Epithelial cell of umbilical artery (primary cell): ENCODE data around the gene ZNF230. TPM values are rescaled to one million over a fixed set of nuclear protein-coding genes. Genes with fewer than 3 reads are reported as not detected.

Experiments
- total RNA-seq: library from RNA; depleted of rRNA; stranded (reverse); fragments of >200 nt; gene quantifications from 2 replicates; pipeline ENCODE4 v1.2.3, GENCODE V29; 2014

The ZNF230 gene
- 2.9 and 5.3 TPM in 2 replicates for total RNA-seq

DNA sequence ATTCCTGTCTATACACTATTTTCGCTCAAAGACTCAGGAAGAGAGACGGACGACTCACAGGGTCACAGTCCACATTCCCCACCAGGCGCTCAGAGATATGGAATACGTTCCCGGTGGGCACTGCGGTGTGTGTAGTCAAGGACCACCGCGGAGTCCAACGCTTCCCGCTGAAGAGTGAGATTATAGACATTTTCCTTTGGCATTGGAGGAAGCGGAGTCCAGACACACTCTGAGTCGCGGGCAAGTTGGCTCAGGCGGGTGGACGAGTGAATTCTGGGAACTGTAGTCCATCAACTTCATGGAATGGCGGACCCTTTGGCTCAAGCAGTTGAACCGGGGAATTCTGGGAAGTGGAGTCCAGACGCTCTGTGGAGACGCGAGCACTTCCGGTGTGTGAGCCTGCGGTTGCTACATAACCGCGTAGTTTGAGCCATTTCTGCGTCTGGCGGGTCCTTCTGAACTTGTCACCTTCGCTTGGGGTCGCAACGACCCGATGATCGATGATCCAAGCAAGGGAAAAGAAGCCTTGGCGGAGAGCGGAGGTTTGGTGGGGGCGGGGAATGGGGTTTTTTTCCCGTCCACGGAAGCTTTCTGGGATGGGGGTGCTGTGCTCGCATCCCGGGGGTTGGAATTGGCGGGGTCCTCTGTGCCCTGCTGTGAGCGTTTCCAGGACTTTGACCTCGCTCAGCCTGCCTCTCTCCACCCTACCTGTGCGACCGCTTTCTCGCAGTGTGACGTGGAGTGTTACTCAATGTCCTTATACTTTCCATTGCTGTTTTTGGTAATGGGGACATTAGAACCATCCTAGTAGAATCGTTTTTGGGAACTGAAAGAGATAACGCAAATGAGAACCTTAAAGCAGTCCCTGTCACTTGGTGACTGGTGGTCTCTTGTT is at the start of gene ZNF230:
TSS of gene ZNF230 (plus strand) at position 392 of the 895 bp plus-strand sequence. CDS start 4,122 bp downstream, outside the sequence.

GRCh38 chr19:43983912-43984686 is 18.7 kb upstream of the ZNF230 start, which contains the start of gene ZNF155:
Gene ZNF155, plus strand, starts transcription at chr19:43984188. Its CDS starts 4,356 bp downstream, at chr19:43988544.

DNA sequence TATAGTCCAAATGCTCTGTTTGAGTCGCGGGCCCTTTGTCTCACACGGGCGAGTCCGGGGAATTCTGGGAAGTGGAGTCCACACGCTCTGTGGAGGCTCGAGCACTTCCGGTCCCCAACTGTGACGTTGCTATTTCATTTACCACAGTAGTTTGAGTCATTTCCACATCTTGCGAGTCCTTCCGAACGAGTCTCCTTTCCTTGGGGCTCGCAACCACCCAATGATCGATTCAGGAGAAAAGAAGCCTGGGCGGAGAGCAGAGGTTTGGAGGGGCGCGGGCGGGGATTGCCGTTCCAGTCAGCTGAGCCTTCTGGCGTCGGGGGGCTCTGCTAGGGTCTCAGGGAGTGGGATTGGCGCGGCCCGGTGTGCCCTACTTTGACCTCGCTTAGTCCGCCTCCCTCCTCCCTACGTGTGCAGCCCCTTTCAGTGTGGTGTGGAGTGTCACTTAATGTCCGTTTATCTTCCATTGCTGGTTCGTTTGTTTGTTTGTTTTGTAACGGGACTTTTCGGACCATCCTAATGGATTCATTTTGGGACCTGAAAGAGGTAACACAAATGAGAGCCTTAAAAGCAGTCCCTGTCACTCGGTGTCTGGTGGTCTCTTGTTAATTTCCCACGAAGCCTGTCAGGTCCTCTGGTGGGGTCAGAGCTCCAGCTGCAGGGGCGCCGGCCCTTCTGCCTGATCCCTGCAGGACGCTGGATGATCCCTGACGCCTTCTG is 22.6 kb downstream of the ZNF230 start, which contains the start of gene ZNF222:
TSS of gene ZNF222 (plus strand) at position 163 of the 720 bp plus-strand sequence. CDS start at position 221, 58 bp downstream.

DNA sequence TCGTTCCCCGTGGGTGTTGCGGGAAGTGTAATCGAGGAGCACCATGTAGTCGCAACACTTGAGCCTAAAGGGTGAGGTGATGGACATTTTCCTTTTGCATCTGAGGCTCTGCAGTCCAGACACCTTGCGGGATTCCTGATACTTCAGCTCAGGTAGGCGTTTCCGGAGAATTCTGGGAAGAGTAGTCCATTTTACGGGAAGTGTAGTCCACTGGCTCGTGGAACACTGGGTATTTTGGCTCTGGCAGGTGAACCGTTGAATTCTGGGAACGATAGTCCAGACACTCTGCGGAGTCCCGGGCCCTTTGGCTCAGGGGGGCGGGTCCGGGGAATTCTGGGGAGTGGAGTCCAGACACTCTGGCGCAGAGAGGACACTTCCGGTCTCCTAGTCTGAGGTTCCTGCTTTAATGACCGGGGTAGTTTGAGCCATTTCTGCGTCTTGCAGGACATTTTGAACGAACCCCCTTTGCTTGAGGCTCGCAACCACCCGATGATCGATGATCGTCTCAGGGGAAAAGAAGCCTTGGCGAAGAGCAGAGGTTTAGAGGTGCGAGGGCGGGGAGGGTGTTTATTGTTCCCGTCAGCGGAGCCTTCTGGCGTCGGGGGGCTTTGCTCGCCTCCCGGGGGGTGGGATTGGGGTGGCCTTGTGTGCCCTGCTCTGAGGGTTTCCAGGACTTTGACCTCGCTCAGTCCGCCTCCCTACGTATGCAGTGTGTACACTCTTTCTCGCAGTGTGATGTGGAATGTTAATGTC is 49.1 kb downstream of the ZNF230 start, which contains the start of gene ZNF223:
TSS of gene ZNF223 (plus strand) at position 387 of the 753 bp plus-strand sequence. CDS start 3,141 bp downstream, outside the sequence.

Other genes starting within 250 kb of the ZNF230 start
- 3.2 and 6.1 TPM in 2 replicates for gene SMG9, start 248.0 kb upstream of the ZNF230 start, total RNA-seq
- 0.46 and 0.65 TPM in 2 replicates for gene KCNN4, start 222.0 kb upstream of the ZNF230 start, total RNA-seq
- 0.32 and 0.46 TPM in 2 replicates for gene LYPD5, start 200.5 kb upstream of the ZNF230 start, total RNA-seq
- gene ZNF283, start 175.6 kb upstream of the ZNF230 start, total RNA-seq, result 6.8 and 10.6 TPM in 2 replicates
- gene ZNF404, start 119.0 kb upstream of the ZNF230 start, total RNA-seq, result 0.97 and 2.1 TPM in 2 replicates
- 12.3 and 14.6 TPM in 2 replicates for gene ZNF45, start 67.7 kb upstream of the ZNF230 start, total RNA-seq
- gene ZNF221, start 51.7 kb upstream of the ZNF230 start, total RNA-seq, result 3.2 and 10.6 TPM in 2 replicates
- gene ZNF155, start 18.8 kb upstream of the ZNF230 start, total RNA-seq, result 8.1 and 8.4 TPM in 2 replicates
- 5.5 and 5.8 TPM in 2 replicates for gene ZNF222, start 22.4 kb downstream of the ZNF230 start, total RNA-seq
- 7.1 and 9.6 TPM in 2 replicates for gene ZNF223, start 49.1 kb downstream of the ZNF230 start, total RNA-seq
- gene ZNF284, start 69.2 kb downstream of the ZNF230 start, total RNA-seq, result 2.3 and 3.0 TPM in 2 replicates
- gene ZNF224, start 91.4 kb downstream of the ZNF230 start, total RNA-seq, result 16.9 and 38.9 TPM in 2 replicates
- 4.5 and 7.6 TPM in 2 replicates for gene ZNF225, start 110.4 kb downstream of the ZNF230 start, total RNA-seq
- gene ZNF234, start 138.6 kb downstream of the ZNF230 start, total RNA-seq, result 7.8 and 13.8 TPM in 2 replicates
- gene ZNF226, start 162.1 kb downstream of the ZNF230 start, total RNA-seq, result 11.7 and 15.5 TPM in 2 replicates
- gene ZNF227, start 209.6 kb downstream of the ZNF230 start, total RNA-seq, result 16.2 and 18.4 TPM in 2 replicates